ACC112 (cell line): Measurements from ENCODE around the gene SUSD5.

Experiments used
- H2AFZ ChIP-seq: fragments of 200-600 bp; sonication (generic); one replicate; pipeline ENCODE4 v1.6.0; 2017; ENCODE audit warnings: antibody characterized with exemption, low read length; ENCODE audit not compliant: unreplicated experiment
- H3K27ac ChIP-seq: fragments of 200-600 bp; sonication (generic); 2 replicates; pipeline ENCODE4 v1.5.1; 2014; ENCODE audit warnings: low read depth, mild to moderate bottlenecking, antibody characterized with exemption, low read length, moderate library complexity
- H3K27me3 ChIP-seq: fragments of 200-600 bp; sonication (generic); 2 replicates; pipeline ENCODE4 v1.6.1; 2014; ENCODE audit warnings: mild to moderate bottlenecking, antibody characterized with exemption, low read length, moderate library complexity, mixed read lengths; ENCODE audit not compliant: insufficient read depth
- H3K36me3 ChIP-seq: fragments of 200-600 bp; sonication (generic); 2 replicates; pipeline ENCODE4 v1.6.1; 2016; ENCODE audit warnings: mild to moderate bottlenecking, antibody characterized with exemption, low read length, moderate library complexity, mixed read lengths; ENCODE audit not compliant: insufficient read depth
- H3K4me1 ChIP-seq: fragments of 200-600 bp; sonication (generic); one replicate; pipeline ENCODE4 v1.6.1; 2016; ENCODE audit warnings: low read length, mixed read lengths; ENCODE audit not compliant: insufficient read depth, unreplicated experiment, control insufficient read depth
- H3K4me3 ChIP-seq: fragments of 200-600 bp; sonication (generic); 2 replicates; pipeline ENCODE4 v1.5.1; 2014; ENCODE audit warnings: mild to moderate bottlenecking, low read depth, low read length
- H3K79me2 ChIP-seq: fragments of 200-600 bp; sonication (generic); one replicate; pipeline ENCODE4 v1.6.0; 2016; ENCODE audit warnings: low read length; ENCODE audit not compliant: control insufficient read depth, unreplicated experiment, insufficient read depth

The SUSD5 gene

GRCh38 chr3:33218446-33219174 is at the start of gene SUSD5:
TSS of gene SUSD5 (minus strand) at chr3:33218810. CDS start at chr3:33218797, 13 bp downstream.
- H3K4me1 ChIP-seq: no peaks in the 10 kb centered on the region
- peaks cover 22% of the 10 kb centered on the region for H3K79me2 ChIP-seq
- H3K27ac ChIP-seq: no peak within 1 kb of the TSS
- peak within 1 kb of the TSS; percentile 41 for H2AFZ ChIP-seq
- H3K27me3 ChIP-seq: no peaks in the 10 kb centered on the region
- H3K4me3 ChIP-seq: peak within 1 kb of the TSS; percentile 92
- H3K36me3 ChIP-seq: no peaks in the 10 kb centered on the region

GRCh38 chr3:33260104-33260503 is 41.5 kb upstream of the SUSD5 start:
- no peaks in the 10 kb centered on the region for H3K36me3 ChIP-seq
- H3K4me1 ChIP-seq: no peaks in the 10 kb centered on the region
- H2AFZ ChIP-seq: no peak overlapping the region
- H3K4me3 ChIP-seq: no peak overlapping the region
- H3K27me3 ChIP-seq: no peaks in the 10 kb centered on the region
- H3K27ac ChIP-seq: no peak overlapping the region
- H3K79me2 ChIP-seq: no peaks in the 10 kb centered on the region

- Histone ChIP-seq H3K4me3 (no peak overlapping the region), H3K4me1 (no peaks in the 10 kb centered on the region), H2AFZ (peak overlapping the region; percentile 4), H3K27me3 (no peaks in the 10 kb centered on the region), H3K36me3 (no peaks in the 10 kb centered on the region), H3K79me2 (no peaks in the 10 kb centered on the region), H3K27ac (no peak overlapping the region)
Measured at GRCh38 chr3:33256249-33256648, 37.6 kb upstream of the SUSD5 start.

- Histone ChIP-seq H3K36me3 (no peaks in the 10 kb centered on the region), H3K4me1 (no peaks in the 10 kb centered on the region), H3K4me3 (no peak overlapping the region), H3K27ac (no peak overlapping the region), H2AFZ (no peak overlapping the region), H3K27me3 (no peaks in the 10 kb centered on the region), H3K79me2 (no peaks in the 10 kb centered on the region)
Measured at GRCh38 chr3:33250712-33251111, 32.1 kb upstream of the SUSD5 start.

GRCh38 chr3:33246786-33247185 is 28.2 kb upstream of the SUSD5 start:
- H3K79me2 ChIP-seq: no peaks in the 10 kb centered on the region
- no peak overlapping the region for H3K4me3 ChIP-seq
- no peak overlapping the region for H2AFZ ChIP-seq
- no peaks in the 10 kb centered on the region for H3K36me3 ChIP-seq
- H3K4me1 ChIP-seq: no peaks in the 10 kb centered on the region
- H3K27ac ChIP-seq: no peak overlapping the region
- H3K27me3 ChIP-seq: no peaks in the 10 kb centered on the region

- Histone ChIP-seq H3K4me3 (no peak overlapping the region), H2AFZ (no peak overlapping the region), H3K4me1 (no peaks in the 10 kb centered on the region), H3K36me3 (no peaks in the 10 kb centered on the region), H3K27ac (no peak overlapping the region), H3K27me3 (no peaks in the 10 kb centered on the region), H3K79me2 (no peaks in the 10 kb centered on the region)
Measured at GRCh38 chr3:33240261-33240660, 21.7 kb upstream of the SUSD5 start.

- Histone ChIP-seq H3K27me3 (no peaks in the 10 kb centered on the region), H3K79me2 (no peaks in the 10 kb centered on the region), H3K4me3 (no peak overlapping the region), H2AFZ (no peak overlapping the region), H3K27ac (no peak overlapping the region), H3K36me3 (no peaks in the 10 kb centered on the region), H3K4me1 (no peaks in the 10 kb centered on the region)
Measured at GRCh38 chr3:33238923-33239322, 20.3 kb upstream of the SUSD5 start.

GRCh38 chr3:33237439-33237838 is 18.8 kb upstream of the SUSD5 start:
- Histone ChIP-seq H3K27me3 (no peaks in the 10 kb centered on the region; the same call in 1 of the 2 replicates), H3K4me1 (no peaks in the 10 kb centered on the region), H3K4me3 (no peak overlapping the region), H3K79me2 (no peaks in the 10 kb centered on the region), H3K36me3 (no peaks in the 10 kb centered on the region), H3K27ac (no peak overlapping the region), H2AFZ (no peak overlapping the region)

- no peaks in the 10 kb centered on the region; the same call in 1 of the 2 replicates for H3K27me3 ChIP-seq
- no peak overlapping the region for H3K27ac ChIP-seq
- no peak overlapping the region for H2AFZ ChIP-seq
- H3K36me3 ChIP-seq: no peaks in the 10 kb centered on the region
- H3K4me3 ChIP-seq: no peak overlapping the region
- H3K4me1 ChIP-seq: no peaks in the 10 kb centered on the region
- no peaks in the 10 kb centered on the region for H3K79me2 ChIP-seq
Measured at GRCh38 chr3:33236005-33236404, 17.4 kb upstream of the SUSD5 start.

- H3K36me3 ChIP-seq: no peaks in the 10 kb centered on the region
- no peaks in the 10 kb centered on the region for H3K79me2 ChIP-seq
- H3K4me1 ChIP-seq: no peaks in the 10 kb centered on the region
- H3K4me3 ChIP-seq: no peak overlapping the region
- H2AFZ ChIP-seq: no peak overlapping the region
- no peak overlapping the region for H3K27ac ChIP-seq
- no peaks in the 10 kb centered on the region; the same call in 1 of the 2 replicates for H3K27me3 ChIP-seq
Measured at GRCh38 chr3:33233884-33234283, 15.3 kb upstream of the SUSD5 start.

- no peaks in the 10 kb centered on the region for H3K4me1 ChIP-seq
- H2AFZ ChIP-seq: no peak overlapping the region
- H3K36me3 ChIP-seq: no peaks in the 10 kb centered on the region
- no peak overlapping the region for H3K4me3 ChIP-seq
- no peaks in the 10 kb centered on the region for H3K79me2 ChIP-seq
- no peak overlapping the region for H3K27ac ChIP-seq
- no peaks in the 10 kb centered on the region; the same call in 1 of the 2 replicates for H3K27me3 ChIP-seq
Measured at GRCh38 chr3:33231756-33232465, 13.3 kb upstream of the SUSD5 start.
